ENCODE measurements around the gene HSH2D.
"Not testable (repeated sequence)": the region's sequence is repeated elsewhere in the genome, so short reads cannot be mapped to it uniquely, and the experiment has no call there.

The HSH2D gene

GRCh38 chr19:16117594-16118033 lies 25.9 kb upstream of the HSH2D start (continued):
- no peak for TF ChIP-seq CSRNP3 (CRISPR knock-in tag; IDR thresholded peaks at IDR 0.05)
- TF ChIP-seq CREB5 (CRISPR knock-in tag; IDR thresholded peaks at IDR 0.05; ENCODE audit: low read depth): no peak
- no peak for TF ChIP-seq PATZ1 (CRISPR knock-in tag; IDR thresholded peaks at IDR 0.05; ENCODE audit: borderline replicate concordance)
- no peak for TF ChIP-seq GLIS3 (CRISPR knock-in tag; IDR thresholded peaks at IDR 0.05)
- no peak for TF ChIP-seq TOX (CRISPR knock-in tag; IDR thresholded peaks at IDR 0.05; ENCODE audit: borderline replicate concordance)
- no peak for TF ChIP-seq ARNTL (CRISPR knock-in tag; IDR thresholded peaks at IDR 0.05; ENCODE audit: borderline replicate concordance, low read depth)
- TF ChIP-seq SNAI2 (CRISPR knock-in tag; IDR thresholded peaks at IDR 0.05): no peak
- no peak for TF ChIP-seq ZNF70 (CRISPR knock-in tag; IDR thresholded peaks at IDR 0.05)

GRCh38 chr19:16118489-16119033 lies 24.9 kb upstream of the HSH2D start:
- ATAC-seq: no peak
- TF ChIP-seq OSR1 (CRISPR knock-in tag; IDR thresholded peaks at IDR 0.05): no peak

GRCh38 chr19:16119075-16119857 lies 24.2 kb upstream of the HSH2D start:
- not testable (repeated sequence) for ATAC-seq

GRCh38 chr19:16121141-16121540 lies 22.3 kb upstream of the HSH2D start:
- ATAC-seq: no peak
- TF ChIP-seq CREB5 (CRISPR knock-in tag; IDR thresholded peaks at IDR 0.05; ENCODE audit: low read depth) (no peak), ESRRG (CRISPR knock-in tag; IDR thresholded peaks at IDR 0.05) (no peak), TCF4 (CRISPR knock-in tag; IDR thresholded peaks at IDR 0.05; ENCODE audit: borderline replicate concordance) (no peak), BACH2 (CRISPR knock-in tag; IDR thresholded peaks at IDR 0.05; ENCODE audit: borderline replicate concordance) (no peak), TSHZ2 (CRISPR knock-in tag; IDR thresholded peaks at IDR 0.05) (no peak), PATZ1 (CRISPR knock-in tag; IDR thresholded peaks at IDR 0.05; ENCODE audit: borderline replicate concordance) (no peak), ZNF8 (CRISPR knock-in tag; IDR thresholded peaks at IDR 0.05) (no peak), ZC3H10 (CRISPR knock-in tag; IDR thresholded peaks at IDR 0.05) (no peak), GLIS3 (CRISPR knock-in tag; IDR thresholded peaks at IDR 0.05) (no peak), SNAI2 (CRISPR knock-in tag; IDR thresholded peaks at IDR 0.05) (no peak), TOX (CRISPR knock-in tag; IDR thresholded peaks at IDR 0.05; ENCODE audit: borderline replicate concordance) (no peak), CSRNP3 (CRISPR knock-in tag; IDR thresholded peaks at IDR 0.05) (no peak), ZFP30 (CRISPR knock-in tag; IDR thresholded peaks at IDR 0.05) (no peak), POU6F1 (CRISPR knock-in tag; IDR thresholded peaks at IDR 0.05; ENCODE audit: borderline replicate concordance, low read depth) (no peak), RARB (CRISPR knock-in tag; IDR thresholded peaks at IDR 0.05) (no peak), OSR1 (CRISPR knock-in tag; IDR thresholded peaks at IDR 0.05) (no peak), ZNF70 (CRISPR knock-in tag; IDR thresholded peaks at IDR 0.05) (no peak)

Data from SK-N-SH treated with all-trans-retinoic acid at 6 μM for 48 hours (cell line).